HG03097 (cell line): Measurements from ENCODE around the gene FBH1.
"Not testable (repeated sequence)": the region's sequence is repeated elsewhere in the genome, so short reads cannot be mapped to it uniquely, and the experiment has no call there.

Experiments
- ATAC-seq: cut with Tn5 transposase; IDR thresholded peaks from one replicate; pipeline ENCODE4 v1.9.1; 2021; ENCODE audit not compliant: unreplicated experiment, low FRiP score

Gene FBH1

GRCh38 chr10:5956146-5956936 lies 66.3 kb downstream of the FBH1 start:
- no peak for ATAC-seq

GRCh38 chr10:5958077-5958476 lies 68.0 kb downstream of the FBH1 start:
- no peak for ATAC-seq

DNA sequence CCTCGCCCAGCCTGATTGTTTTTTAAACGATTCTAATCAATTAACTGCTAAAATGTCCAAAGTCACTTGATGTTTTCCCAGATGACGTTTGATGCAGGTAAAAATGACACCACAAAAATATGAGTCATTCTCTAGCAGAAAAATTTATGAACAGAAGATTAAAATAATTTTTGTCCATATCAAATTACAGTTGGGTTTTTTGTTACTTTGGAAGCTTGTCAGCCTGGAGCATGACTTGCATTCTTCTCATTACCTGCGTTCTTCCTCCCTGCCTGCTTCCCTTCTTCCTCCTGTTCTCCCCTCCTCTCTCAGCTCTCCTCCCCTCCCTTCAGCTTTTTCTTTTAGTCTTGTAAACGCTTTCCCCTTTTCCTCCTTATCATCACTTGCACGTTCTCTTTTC lies 68.6 kb downstream of the FBH1 start:
- no peak for ATAC-seq

DNA sequence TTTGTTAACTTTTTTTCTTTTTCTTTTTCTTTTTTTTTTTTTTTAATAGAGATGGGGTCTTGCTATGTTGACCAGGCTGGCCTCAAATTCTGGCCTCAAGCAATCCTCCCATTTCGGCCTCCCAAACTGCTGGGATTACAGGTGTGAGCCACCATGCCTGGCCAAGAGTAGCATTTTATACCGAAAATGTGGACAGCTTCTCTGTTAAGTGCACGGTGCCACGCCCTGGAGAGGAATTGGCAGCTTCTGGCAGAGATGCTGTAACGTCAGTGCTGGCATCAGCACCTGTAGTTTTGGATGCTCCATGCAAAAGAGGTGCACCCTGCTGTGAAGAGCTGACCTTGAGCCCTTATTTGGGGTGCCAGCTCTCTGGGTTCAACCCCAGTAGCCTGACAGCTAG lies 69.1 kb downstream of the FBH1 start:
- ATAC-seq = no peak

GRCh38 chr10:5959581-5960069 lies 69.6 kb downstream of the FBH1 start:
- no peak for ATAC-seq

DNA sequence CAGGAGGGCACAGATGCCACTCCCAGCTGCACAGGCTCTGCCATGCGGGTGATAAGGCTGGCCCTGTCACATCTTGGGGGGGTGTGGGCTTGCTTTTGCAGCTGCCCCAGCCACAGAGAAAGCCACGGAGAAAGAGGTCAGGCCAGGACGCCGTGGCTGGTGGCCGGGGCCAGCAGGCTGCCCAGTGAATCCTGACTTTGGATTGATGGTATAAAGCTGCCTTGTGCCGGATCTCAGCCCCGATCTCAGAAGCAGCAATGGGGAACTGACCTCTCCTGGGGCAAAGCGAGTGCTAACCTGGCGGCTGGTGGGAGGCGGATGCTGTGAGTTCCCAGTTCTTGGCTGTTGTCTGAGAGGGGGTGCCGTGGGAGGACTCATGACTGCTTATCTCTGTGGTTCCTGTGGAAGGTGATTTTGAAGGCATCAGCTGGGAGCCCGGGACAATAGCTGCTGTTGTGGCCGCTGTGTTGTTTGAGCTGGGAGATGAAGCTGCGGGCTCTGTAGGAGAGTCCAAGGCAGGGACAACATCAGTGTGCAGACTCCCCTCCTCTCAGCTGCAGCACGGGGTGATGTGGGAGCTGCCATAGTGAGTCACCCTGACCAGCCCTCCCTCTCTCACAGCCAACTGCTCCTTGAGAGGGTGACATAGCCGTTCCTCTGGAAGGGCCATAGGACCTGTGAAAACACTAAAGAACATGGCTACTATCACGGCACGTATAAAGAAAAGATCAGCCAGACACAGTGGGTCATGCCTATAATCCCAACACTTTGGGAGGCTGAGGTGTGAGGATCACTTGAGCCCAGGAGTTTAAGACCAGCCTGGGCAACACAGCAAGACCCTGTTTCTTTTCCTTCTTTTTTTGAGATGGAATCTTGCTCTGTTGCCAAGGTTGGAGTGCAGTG lies 70.3 kb downstream of the FBH1 start:
- no peak for ATAC-seq

DNA sequence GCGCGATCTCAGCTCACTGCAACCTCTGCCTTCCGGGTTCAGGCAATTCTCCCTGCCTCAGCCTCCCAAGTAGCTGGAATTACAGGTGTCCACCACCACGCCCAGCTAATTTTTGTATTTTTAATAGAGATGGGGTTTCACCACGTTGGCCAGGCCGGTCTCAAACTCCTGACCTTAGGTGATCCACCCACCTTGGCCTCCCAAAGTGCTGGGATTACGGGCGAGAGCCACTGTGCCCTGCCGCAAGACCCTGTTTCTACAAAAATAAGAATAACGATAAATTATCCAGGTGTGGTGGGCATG lies 70.9 kb downstream of the FBH1 start:
- not testable (repeated sequence) for ATAC-seq

DNA sequence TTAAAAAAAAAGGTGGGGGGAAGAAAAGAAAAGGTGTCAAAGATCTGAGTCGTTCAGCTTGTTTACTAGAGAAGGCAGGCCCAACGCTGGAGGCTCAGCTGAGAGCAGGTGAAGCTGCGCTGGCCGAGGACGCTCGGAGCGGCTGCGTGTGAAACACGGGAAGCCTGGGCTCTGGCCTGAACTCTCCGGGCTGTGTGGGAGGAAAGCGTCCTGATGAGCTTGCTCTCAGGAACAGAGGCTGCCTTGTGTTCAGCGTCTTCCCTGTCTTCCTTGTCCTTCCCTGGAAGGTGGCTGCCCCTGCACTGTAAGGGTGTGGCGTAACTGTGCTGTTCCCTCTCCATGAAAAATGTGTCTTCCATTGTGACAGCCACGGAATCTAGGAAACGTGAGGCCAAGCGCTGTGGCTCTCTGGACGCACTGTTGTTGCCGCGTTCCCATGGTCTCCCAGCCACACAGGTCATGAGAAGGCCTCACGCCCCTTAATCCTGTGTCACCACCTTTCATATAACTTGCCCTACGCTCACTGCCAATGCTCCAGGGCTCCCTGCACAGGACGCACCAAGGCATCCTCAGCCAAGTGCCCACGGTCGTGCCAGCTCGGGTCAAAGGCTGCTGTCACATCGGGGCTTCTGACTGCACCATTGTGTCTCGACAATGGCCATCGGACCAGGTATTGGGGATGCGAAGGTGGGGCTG lies 71.5 kb downstream of the FBH1 start:
- ATAC-seq = no peak

DNA sequence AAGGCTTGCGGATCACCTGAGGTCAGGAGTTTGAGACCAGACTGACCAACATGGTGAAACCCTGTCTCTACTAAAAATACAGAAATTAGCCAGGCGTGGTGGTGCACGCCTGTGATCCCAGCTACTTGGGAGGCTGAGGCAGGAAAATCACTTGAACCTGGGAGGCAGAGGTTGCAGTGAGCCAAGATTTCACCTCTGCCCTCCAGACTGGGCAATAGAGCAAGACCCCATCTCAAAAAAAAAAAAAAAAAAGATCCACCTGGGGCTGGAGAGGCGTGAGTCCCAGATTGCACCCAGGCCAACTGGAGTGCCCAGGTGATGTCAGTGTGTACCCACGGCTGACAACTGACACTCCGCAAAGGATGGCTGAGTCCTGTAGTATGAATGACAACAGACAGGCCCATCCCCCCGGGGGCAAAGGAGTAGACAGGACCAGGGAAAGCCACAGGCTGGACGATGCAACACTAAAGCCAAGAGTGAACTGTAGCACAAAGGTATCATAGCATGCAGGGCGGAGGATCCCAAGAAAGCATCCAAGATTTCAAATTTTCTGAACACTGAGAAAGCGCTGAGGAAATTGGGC lies 72.4 kb downstream of the FBH1 start:
- ATAC-seq = not testable (repeated sequence)

DNA sequence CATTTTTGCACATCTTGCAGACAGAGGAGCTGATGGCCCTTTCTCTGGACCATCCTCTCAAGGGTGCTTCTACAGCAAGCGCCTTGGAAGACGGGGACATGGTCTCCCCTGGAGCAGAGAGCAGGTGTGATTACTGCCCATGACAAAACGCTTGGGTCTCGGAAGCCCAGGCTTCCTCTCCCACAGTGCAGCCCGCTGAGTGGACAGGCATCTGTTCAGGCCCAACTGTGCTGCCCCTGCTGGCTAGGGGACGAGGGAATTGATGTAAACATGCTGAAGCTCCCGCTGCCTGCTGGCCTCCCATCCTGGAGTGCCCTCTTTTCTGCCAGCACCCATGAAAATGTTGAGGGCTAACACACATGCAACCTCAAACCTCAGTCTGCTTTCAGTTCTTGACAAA lies 73.0 kb downstream of the FBH1 start:
- no peak for ATAC-seq

- ATAC-seq = no peak
These were observed 73.5 kb downstream of the FBH1 start for GRCh38 chr10:5963591-5963990.

DNA sequence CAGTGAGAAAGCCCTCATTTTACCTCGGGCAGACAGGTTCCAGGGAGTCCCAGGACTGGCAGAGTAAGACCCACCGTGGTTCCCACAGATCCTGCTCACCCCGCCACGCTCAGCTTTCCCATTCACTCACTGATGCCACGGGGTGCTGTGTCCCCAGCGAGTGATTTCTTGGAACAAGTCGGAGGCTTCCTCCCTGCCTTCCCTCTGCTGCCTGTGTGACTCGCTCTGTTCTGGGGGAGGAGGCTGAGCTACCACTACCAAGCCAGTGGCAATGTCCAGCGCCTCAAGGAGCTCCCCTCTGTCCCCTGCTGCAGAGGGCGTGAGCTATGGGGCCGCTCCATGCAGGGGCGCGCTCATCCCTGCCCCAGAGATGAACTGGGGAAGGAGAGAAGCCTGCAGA lies 74.7 kb downstream of the FBH1 start:
- ATAC-seq = no peak

- ATAC-seq = no peak
These were observed 75.2 kb downstream of the FBH1 start for GRCh38 chr10:5965266-5965665.

- no peak for ATAC-seq
These were observed 78.1 kb downstream of the FBH1 start for GRCh38 chr10:5968037-5968680.

GRCh38 chr10:5968681-5969453 lies 78.8 kb downstream of the FBH1 start:
- no peak for ATAC-seq

- no peak for ATAC-seq
These were observed 80.0 kb downstream of the FBH1 start for GRCh38 chr10:5970066-5970465.

DNA sequence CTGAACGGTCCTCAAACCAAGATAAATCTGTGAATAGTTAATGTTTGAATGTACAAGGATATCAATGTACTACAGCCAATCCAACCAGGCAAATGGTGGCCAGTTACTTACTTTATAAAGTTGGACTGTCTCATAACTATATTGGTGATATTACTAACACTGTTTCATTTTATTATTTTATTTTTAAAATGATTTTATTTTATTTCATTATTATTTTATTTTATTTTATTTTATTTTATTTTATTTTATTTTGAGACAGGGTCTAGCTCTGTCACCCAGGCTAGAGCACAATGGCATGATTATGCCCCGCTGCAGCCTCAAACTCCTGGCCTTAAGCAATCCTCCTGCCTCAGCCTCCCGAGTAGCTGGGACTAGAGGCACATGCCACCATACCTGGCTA lies 80.5 kb downstream of the FBH1 start:
- no peak for ATAC-seq

- ATAC-seq = no peak
These were observed 81.3 kb downstream of the FBH1 start for GRCh38 chr10:5971315-5971832.

- ATAC-seq = no peak
These were observed 81.8 kb downstream of the FBH1 start for GRCh38 chr10:5971886-5972285.
